HG02588 (cell line): ENCODE data around the gene ADAMTS15.

Experiments used
- ATAC-seq: cut with Tn5 transposase; IDR thresholded peaks from one replicate; pipeline ENCODE4 v1.9.1; 2021; ENCODE audit warnings: mild to moderate bottlenecking, moderate library complexity; ENCODE audit not compliant: unreplicated experiment

The ADAMTS15 gene

DNA sequence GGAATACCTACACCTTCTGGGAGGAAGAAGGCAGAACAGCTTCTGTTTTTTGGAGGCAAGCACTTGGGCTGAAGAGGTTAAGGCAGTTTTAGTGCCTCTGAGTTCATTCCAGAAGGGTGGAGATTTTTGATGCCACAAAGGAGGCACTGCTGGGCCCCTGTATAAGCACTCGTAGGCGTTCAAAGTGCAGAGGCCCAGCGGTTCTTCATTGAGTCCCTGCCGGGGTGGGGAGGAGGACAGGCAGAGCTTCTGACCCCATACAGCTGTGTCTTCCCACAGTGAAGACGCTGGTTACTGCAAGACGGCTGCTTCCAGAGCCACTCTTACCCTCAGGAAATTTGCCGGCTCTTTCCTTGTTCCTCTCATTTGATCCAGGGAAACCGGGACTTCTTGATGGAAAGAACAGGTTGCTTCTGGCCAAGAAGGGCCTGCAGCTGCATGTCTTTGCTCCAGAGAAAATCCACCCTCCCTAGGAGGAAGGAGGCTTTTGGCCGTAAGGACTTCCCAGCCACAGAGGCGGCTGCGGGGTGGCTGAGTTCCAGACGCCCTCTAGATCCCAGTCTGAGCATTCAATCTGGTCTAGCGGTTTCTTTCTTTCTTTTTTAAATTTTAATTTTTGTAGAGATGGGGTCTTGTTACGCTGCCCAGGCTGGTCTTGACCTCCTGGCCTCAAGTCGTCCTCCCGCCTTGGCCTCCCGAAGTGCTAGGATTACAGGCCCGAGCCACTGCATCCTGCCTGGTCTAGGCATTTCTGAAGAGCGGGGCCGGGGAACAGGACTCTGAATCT, 9.4 kb downstream of the ADAMTS15 start:
- no peak for ATAC-seq

DNA sequence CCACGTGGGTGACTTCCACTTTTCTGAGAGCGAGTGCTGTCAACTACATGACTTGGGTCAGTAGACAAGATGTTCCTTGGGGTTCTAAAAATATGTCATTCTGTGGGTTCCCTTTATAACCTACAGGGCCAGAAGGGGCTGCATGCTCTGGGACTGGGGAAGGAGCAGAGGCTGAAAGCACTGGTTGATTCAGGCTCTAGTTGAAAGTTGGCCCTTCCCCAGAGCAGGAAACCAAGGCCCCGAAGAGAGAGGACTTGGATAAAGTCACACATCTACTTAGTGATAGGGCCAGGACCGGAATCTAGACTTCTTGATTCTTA, 9.9 kb downstream of the ADAMTS15 start:
- no peak for ATAC-seq

- no peak for ATAC-seq
Observed at GRCh38 chr11:130459521-130459920, 11.1 kb downstream of the ADAMTS15 start.

DNA sequence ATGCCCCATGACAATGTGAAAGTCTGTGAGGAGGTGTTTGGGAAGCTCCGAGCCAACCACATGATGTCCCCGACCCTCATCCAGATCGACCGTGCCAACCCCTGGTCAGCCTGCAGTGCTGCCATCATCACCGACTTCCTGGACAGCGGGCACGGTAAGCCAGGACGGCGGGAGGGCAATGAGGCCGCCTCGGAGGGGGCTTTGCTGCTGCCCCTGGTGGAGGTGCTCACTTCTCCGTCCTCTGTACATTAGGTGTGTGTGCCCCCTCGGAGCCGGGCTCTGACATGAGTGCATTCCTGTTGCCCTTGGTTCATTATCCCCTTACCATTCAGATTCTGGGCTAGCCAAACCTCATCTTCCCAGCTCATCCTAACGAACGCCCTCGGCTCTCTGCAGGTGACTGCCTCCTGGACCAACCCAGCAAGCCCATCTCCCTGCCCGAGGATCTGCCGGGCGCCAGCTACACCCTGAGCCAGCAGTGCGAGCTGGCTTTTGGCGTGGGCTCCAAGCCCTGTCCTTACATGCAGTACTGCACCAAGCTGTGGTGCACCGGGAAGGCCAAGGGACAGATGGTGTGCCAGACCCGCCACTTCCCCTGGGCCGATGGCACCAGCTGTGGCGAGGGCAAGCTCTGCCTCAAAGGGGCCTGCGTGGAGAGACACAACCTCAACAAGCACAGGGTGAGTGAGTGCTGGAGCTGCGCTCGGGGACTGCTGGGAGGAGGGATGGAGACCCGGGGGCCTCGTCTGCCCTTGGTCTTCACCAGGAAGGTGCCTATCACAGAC, 13.8 kb downstream of the ADAMTS15 start:
- ATAC-seq, result no peak

DNA sequence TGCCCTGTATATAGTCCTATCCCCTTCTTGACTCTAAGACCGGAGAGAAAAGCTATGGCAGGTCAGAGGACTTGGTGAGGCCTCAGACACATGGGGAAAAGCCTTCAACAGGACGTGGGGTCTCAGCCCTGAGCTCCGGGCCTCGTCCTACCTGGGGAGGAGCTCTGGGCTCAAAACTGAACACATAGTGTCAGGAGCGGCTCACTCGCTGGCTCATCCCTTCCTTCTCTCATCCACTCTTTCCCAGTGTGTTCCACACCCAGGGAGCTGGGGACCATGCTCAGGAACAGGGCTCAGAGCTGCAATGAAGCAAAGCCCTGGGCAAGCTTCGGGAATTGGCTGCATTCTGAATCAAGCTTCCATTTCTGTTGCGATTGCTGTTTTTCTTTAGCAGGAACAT, 14.5 kb downstream of the ADAMTS15 start:
- no peak for ATAC-seq

- ATAC-seq, result no peak
Observed at GRCh38 chr11:130464291-130464812, 15.9 kb downstream of the ADAMTS15 start.

DNA sequence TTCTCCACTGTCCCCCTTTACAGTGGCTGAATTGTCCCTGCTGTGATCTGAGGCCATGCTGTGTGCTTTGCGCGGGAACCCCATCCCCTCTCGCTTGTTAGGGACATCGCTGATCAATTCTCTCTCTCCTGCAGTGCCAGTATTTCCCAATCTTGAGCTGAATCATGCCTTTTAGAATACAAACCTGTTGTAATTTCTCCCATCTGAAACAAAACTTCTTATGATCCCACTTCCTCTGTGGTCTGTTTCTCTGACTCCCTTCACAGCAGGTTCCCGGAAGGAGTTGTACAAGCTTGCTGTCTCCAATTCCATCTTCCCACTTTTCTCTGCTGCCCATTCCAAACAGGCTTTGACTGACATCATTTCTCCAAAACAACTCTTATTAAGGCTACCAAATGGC, 16.8 kb downstream of the ADAMTS15 start:
- no peak for ATAC-seq

DNA sequence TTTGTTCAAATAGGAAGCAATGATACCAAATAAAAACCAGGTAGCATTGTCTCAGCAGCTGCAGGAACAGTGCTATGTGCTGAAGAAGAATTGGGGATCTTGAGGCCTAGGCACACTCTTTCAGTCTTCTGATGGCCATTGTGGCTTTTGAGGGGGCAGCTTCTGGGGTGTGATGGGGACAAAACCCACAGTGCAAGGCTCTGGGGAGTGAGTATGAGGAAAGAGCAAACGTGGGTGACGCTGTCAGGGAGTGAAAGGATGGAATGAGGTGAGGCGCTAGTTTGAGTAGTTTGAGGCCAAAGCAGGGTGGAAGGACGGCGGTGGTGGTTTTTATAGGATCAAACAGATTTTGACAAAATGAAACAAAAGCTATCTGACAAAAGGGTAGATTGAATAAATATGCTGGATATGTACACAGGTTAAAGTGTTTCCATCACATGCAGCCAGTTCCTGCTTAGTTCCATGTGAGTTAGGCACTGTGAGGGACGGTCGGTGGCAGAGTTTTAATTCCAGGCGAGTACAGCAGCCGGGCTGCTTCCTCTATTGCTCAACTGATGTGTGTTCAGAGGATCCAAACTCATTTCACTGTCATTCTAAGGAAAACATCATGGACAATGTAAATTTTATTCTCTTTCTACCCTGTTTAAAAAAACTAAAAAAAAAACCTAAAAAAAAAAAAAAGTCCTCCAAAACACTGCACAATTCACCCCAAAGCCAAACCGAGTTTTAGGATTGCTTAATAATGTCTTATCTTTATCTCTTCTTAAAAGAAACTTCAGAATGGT, 18.9 kb downstream of the ADAMTS15 start:
- ATAC-seq, result no peak

DNA sequence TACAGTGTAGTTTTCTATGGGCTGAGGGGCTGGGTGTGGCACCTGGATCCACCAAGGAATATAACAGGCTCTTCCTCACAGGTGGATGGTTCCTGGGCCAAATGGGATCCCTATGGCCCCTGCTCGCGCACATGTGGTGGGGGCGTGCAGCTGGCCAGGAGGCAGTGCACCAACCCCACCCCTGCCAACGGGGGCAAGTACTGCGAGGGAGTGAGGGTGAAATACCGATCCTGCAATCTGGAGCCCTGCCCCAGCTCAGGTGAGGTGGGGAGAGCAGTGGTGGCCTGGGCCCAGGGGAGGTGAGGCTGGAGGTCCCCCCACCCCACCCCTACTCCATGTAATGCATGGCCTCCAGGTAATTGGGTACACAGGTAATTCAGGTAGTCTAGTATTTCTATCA, 20.7 kb downstream of the ADAMTS15 start:
- ATAC-seq, result no peak

GRCh38 chr11:130470832-130471706, 22.6 kb downstream of the ADAMTS15 start:
- no peak for ATAC-seq

DNA sequence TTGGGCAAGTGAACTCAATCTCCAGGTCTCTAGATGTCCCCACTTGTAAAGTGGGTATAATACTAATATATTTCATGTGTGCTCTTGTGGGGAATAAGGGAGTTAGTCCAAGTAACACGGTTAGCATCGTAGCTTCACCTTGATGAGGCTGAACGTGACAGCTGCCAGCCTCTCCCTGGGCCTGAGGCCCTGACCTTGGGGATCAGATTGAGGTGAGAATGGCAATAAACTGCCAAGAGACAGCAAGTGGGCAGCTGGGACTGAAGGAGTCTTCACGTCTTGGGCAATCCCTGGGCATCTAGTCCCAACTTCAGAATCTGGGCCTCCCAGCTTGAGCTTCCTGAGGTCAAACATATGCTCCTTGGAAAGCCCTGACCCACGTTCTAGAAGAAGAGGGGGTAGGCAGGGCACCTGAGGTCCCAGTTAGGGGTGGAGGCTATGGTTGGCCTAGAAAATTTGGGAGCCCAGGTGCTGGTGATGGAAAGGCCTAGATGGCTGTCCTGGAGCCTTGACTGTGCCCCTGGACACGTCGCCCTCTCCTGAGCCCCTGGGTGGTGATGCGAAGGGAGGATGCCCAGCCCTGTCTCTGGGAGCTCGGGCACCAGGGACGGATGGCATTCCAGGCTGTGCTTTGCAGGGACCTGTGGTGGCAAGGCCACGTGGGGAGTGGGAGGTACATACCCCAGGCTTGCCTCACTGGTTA, 23.4 kb downstream of the ADAMTS15 start:
- ATAC-seq, result no peak

- no peak for ATAC-seq
Observed at GRCh38 chr11:130472434-130472961, 24.1 kb downstream of the ADAMTS15 start.

DNA sequence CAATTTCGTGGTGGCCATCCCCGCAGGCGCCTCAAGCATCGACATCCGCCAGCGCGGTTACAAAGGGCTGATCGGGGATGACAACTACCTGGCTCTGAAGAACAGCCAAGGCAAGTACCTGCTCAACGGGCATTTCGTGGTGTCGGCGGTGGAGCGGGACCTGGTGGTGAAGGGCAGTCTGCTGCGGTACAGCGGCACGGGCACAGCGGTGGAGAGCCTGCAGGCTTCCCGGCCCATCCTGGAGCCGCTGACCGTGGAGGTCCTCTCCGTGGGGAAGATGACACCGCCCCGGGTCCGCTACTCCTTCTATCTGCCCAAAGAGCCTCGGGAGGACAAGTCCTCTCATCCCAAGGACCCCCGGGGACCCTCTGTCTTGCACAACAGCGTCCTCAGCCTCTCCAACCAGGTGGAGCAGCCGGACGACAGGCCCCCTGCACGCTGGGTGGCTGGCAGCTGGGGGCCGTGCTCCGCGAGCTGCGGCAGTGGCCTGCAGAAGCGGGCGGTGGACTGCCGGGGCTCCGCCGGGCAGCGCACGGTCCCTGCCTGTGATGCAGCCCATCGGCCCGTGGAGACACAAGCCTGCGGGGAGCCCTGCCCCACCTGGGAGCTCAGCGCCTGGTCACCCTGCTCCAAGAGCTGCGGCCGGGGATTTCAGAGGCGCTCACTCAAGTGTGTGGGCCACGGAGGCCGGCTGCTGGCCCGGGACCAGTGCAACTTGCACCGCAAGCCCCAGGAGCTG, 24.8 kb downstream of the ADAMTS15 start:
- no peak for ATAC-seq

DNA sequence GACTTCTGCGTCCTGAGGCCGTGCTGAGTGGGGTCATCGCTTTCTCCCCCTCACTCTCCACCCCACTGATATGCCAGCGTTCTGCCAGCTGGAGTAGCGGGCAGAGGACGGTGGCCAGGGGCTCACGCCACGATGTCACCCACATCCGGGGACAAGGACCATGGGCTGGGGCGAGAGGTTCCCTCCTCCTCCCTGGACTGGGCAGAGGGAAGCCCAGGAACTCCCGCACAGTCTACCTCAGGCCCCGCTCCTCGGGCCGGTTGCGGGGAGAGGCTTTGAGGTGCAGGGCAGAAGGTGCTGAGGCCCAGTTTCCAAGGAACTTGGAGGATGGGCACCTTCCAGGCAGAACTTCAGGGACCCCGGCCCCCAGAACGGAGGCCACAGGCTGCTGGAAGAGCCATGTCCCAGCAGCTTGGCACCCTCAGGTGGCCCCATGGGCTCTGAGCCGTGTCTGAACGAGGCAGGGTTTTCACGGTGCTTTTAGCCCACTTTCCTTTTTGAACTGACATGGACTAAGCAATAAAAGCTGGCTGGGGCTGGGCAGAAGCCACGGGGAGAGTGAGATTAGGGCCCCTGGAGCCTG, 25.4 kb downstream of the ADAMTS15 start:
- ATAC-seq, result no peak

DNA sequence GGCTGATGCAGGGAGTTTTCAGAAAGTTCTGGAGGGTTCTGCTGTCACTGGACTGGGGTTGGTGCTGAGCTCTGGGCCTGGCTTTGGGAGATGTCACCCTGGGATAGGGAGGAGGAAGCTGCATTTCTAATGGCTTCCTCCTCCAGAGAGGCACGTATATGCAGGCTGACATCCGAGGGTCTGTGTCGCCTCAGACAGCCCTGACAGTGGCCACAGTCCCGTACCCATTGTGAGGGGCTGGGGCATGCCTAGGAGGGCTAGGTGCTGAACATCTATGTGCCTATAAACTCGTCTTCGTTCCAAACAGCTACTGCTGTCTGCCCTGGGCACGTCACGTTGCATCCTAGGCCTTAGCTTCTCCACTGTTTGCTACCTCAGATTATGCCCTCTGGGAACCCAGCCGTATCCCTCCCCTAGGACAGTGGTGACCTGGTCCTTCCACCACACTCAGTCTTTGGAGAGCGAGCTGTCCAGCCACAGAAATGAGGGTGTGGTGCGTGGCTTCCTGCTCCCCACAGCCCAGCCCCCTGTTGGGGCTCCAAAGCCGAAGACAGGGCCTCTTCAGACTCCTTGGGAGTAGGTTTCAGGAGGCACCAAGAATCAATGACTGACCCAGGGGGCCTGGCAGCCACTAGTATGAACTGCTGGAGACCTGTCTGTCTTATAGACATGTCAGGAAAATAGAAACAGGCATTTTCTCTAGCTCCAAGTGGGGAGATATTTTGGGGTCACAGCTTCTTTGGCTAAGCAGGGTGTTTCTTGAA, 26.4 kb downstream of the ADAMTS15 start:
- ATAC-seq, result no peak

- no peak for ATAC-seq
Observed at GRCh38 chr11:130475426-130476053, 27.1 kb downstream of the ADAMTS15 start.

DNA sequence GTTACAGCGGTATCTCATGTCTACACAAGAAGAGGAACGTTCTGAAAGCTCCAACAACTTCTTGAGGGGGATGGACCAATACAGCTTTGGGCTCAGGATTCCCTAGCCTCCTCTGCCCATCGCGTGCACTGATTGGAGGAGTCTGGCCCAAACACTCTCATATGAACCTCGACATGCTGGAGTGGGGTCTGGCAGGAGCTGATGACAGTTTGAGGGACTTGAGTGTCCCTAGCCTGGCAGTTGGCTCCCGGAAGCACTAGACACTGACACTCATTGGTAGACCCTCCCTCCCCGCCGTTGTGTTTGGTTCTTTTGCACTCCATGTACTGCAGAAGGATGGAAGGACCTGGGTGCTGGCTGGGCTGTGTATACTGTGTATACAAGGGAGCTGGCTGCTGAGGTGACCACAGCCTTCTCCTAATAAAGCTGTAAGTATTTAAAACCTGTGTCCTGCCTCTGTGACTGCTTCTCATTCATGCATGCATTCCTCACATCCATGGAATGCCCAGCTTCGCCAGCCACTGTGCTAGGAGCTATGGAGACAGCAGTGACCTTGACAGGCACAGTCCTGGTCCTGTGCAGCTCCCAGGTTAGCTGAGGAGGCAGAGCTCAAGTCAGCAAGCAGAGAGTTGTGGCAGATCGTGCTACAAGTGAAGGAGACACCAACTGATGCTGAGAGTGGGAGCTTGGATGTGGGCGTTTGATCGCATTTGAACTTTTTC, 27.9 kb downstream of the ADAMTS15 start:
- no peak for ATAC-seq
